A549 (cell line): ENCODE data around the gene PPTC7. TPM values are rescaled to one million over a fixed set of nuclear protein-coding genes. Genes with fewer than 3 reads are reported as not detected.

Source experiments
- ATAC-seq, 2 experiments: fragments of 200-7000 bp in 1 of 2; fragments of >200 bp in 1 of 2; cut with Nextera tagmentation in 1 of 2; cut with Tn5 transposase in 1 of 2; 3 replicates each; pipeline versions ENCODE4 v1.8.0 to v1.9.1; 2018 to 2020; ENCODE audit warnings: mild to moderate bottlenecking in 1 of 2, moderate library complexity in 1 of 2
- CTCF ChIA-PET: fragments of 300-600 bp; sonication (Branson Sonifier 250); formaldehyde crosslinking; extraction: SDS; loops from one replicate; lab custom pipeline; 2021; ENCODE audit warnings: antibody characterized with exemption, inconsistent platforms; lab: Yijun Ruan, JAX
- POLR2A ChIA-PET: fragments of 350-600 bp; formaldehyde crosslinking; extraction: SDS; loops from one replicate; lab custom pipeline; 2021; ENCODE audit warnings: antibody characterized with exemption, inconsistent platforms; lab: Yijun Ruan, JAX
- DNase-seq, 2 experiments: peaks; one replicate each; pipeline versions ENCODE4 v3.0.0 to v3.0.0-alpha.2; 2011 to 2016; ENCODE audit warnings: low read depth in 1 of 2, low spot score in 1 of 2
- FAIRE-seq: peaks from 2 replicates; lab custom pipeline; 2011; peaks lifted over from hg19 to GRCh38; lab: Jason Lieb, UNC
- H3K27ac ChIP-seq, 2 experiments: fragments of >200 bp; sonication (Bioruptor Twin); formaldehyde crosslinking; 3 replicates each; pipeline ENCODE4 v1.5.1; 2016 to 2017
- H3K4me1 ChIP-seq: fragments of >200 bp; sonication (Bioruptor Twin); formaldehyde crosslinking; 3 replicates; pipeline ENCODE4 v1.6.1; 2016
- H3K4me2 ChIP-seq: fragments of >200 bp; sonication (Bioruptor Twin); formaldehyde crosslinking; 3 replicates; pipeline ENCODE4 v1.6.1; 2016
- H3K4me3 ChIP-seq: fragments of >200 bp; sonication (Bioruptor Twin); formaldehyde crosslinking; 3 replicates; pipeline ENCODE4 v1.5.1; 2016
- H3K9me3 ChIP-seq: fragments of >200 bp; sonication (Bioruptor Twin); formaldehyde crosslinking; 3 replicates; pipeline ENCODE4 v1.6.1; 2016
- ATOH8 ChIP-seq: fragments of 250-450 bp; sonication (Bioruptor Pico); IDR thresholded peaks from 2 replicates; pipeline ENCODE4 v1.5.0; 2020; ENCODE audit warnings: low read depth, mild to moderate bottlenecking, moderate library complexity
- BHLHE40 ChIP-seq: IDR thresholded peaks from 2 replicates; pipeline ENCODE4 v1.6.1; 2012; ENCODE audit warnings: low read depth, low read length, inconsistent platforms
- CBX2 ChIP-seq: fragments of 200-600 bp; sonication (generic); IDR thresholded peaks from 2 replicates; pipeline ENCODE4 v1.6.1; 2016; ENCODE audit warnings: low read depth, mild to moderate bottlenecking, borderline replicate concordance
- CBX8 ChIP-seq: fragments of 200-600 bp; sonication (generic); IDR thresholded peaks from 2 replicates; pipeline ENCODE4 v1.6.1; 2016
- E2F6 ChIP-seq: IDR thresholded peaks from 2 replicates; pipeline ENCODE4 v1.6.1; 2012; ENCODE audit warnings: low read depth, borderline replicate concordance
- EP300 ChIP-seq, 2 experiments: fragments of >200 bp; sonication (Bioruptor Twin); formaldehyde crosslinking; IDR thresholded peaks; 2 replicates in 1 of 2; 3 replicates in 1 of 2; pipeline ENCODE4 v1.6.1; 2016 to 2017
- ESRRA ChIP-seq: fragments of 150-350 bp; IDR thresholded peaks from 2 replicates; pipeline ENCODE4 v1.6.1; 2014; ENCODE audit warnings: mild to moderate bottlenecking, low read length, borderline replicate concordance
- FOXS1 ChIP-seq: fragments of 250-450 bp; sonication (Bioruptor Pico); IDR thresholded peaks from 2 replicates; pipeline ENCODE4 v1.5.0; 2020; ENCODE audit warnings: mild to moderate bottlenecking, moderate library complexity
- GATA3 ChIP-seq: IDR thresholded peaks from 2 replicates; pipeline ENCODE4 v1.6.1; 2012; ENCODE audit warnings: borderline replicate concordance
- HOXB13 ChIP-seq: fragments of 250-450 bp; sonication (Bioruptor Pico); IDR thresholded peaks from 2 replicates; pipeline ENCODE4 v1.5.0; 2020; ENCODE audit warnings: low read depth, mild to moderate bottlenecking, moderate library complexity
- JUN ChIP-seq, 2 experiments: fragments of >200 bp; sonication (Bioruptor Twin); formaldehyde crosslinking; IDR thresholded peaks; 2 replicates in 1 of 2; 3 replicates in 1 of 2; pipeline ENCODE4 v1.6.1; 2016 to 2017
- KDM1A ChIP-seq: fragments of 200-600 bp; sonication (generic); IDR thresholded peaks from 2 replicates; pipeline ENCODE4 v1.6.1; 2016; ENCODE audit warnings: low read depth, mild to moderate bottlenecking
- KDM5A ChIP-seq: fragments of 200-600 bp; sonication (generic); IDR thresholded peaks from 2 replicates; pipeline ENCODE4 v1.6.1; 2016; ENCODE audit warnings: antibody characterized with exemption, mild to moderate bottlenecking
- MAFK ChIP-seq: fragments of 450-650 bp; IDR thresholded peaks from 2 replicates; pipeline ENCODE4 v1.6.1; 2014; ENCODE audit not compliant: partially characterized antibody
- MAX ChIP-seq: IDR thresholded peaks from 2 replicates; pipeline ENCODE4 v1.6.1; 2012
- NFE2L2 ChIP-seq: fragments of 150-350 bp; conservative IDR thresholded peaks from 2 replicates; pipeline ENCODE4 v1.6.1; 2014; ENCODE audit warnings: low read length
- NPAS2 ChIP-seq: fragments of 250-450 bp; sonication (Bioruptor Pico); IDR thresholded peaks from 2 replicates; pipeline ENCODE4 v1.8.0; 2022; ENCODE audit warnings: mild to moderate bottlenecking, moderate library complexity, borderline replicate concordance
- PBX3 ChIP-seq: IDR thresholded peaks from 2 replicates; pipeline ENCODE4 v1.6.1; 2012
- POLR2A ChIP-seq: IDR thresholded peaks from 2 replicates; pipeline ENCODE4 v1.6.1; 2012; ENCODE audit warnings: mild to moderate bottlenecking, low read length
- POLR2AphosphoS2 ChIP-seq: conservative IDR thresholded peaks from 2 replicates; pipeline ENCODE4 v1.6.1; 2012; ENCODE audit warnings: low read length, improper control_type of control experiment, inconsistent platforms
- RNF2 ChIP-seq: fragments of 200-600 bp; sonication (generic); IDR thresholded peaks from 2 replicates; pipeline ENCODE4 v1.6.1; 2016; ENCODE audit warnings: low read depth, mild to moderate bottlenecking, antibody characterized with exemption, moderate library complexity, borderline replicate concordance
- SREBF2 ChIP-seq: fragments of 450-650 bp; IDR thresholded peaks from 2 replicates; pipeline ENCODE4 v1.6.1; 2014; ENCODE audit warnings: mild to moderate bottlenecking, moderate library complexity
- TFCP2L1 ChIP-seq: fragments of 250-450 bp; sonication (Bioruptor Pico); IDR thresholded peaks from 2 replicates; pipeline ENCODE4 v1.5.0; 2021; ENCODE audit warnings: mild to moderate bottlenecking
- ZC3H11A ChIP-seq: fragments of 450-650 bp; IDR thresholded peaks from 2 replicates; pipeline ENCODE4 v1.6.1; 2014; ENCODE audit warnings: antibody characterized with exemption, mild to moderate bottlenecking
- ZNF302 ChIP-seq: fragments of 250-450 bp; sonication (Bioruptor Pico); IDR thresholded peaks from 2 replicates; pipeline ENCODE4 v1.9.0; 2021; ENCODE audit warnings: inconsistent platforms, mild to moderate bottlenecking, moderate library complexity
- ZSCAN20 ChIP-seq: fragments of 250-450 bp; sonication (Bioruptor Pico); IDR thresholded peaks from 2 replicates; pipeline ENCODE4 v1.8.0; 2022; ENCODE audit warnings: mild to moderate bottlenecking, moderate library complexity
- WGBS: methylation state at CpG from one replicate; pipeline ENCODE4 v1.1.6; 2017; ENCODE audit errors: missing lambda C conversion rate; 5-methylcytosine and 5-hydroxymethylcytosine counted together
- polyA plus RNA-seq, 4 experiments: library from polyadenylated mRNA; depleted of rRNA in 3 of 4; stranded (reverse); fragments of >200 nt; fragmentation: RNase III in 1 of 4; extraction: RNeasy Plus Mini Kit Qiagen cat#74134 plus additional on column Dnase treatment in 1 of 4; gene quantifications; 2 replicates in 3 of 4; 3 replicates in 1 of 4; pipeline ENCODE4 v1.2.3, GENCODE V29; 2011 to 2017

PPTC7 gene
- polyA plus RNA-seq, 2 of the 4 experiments (the other 2 are of a cell fraction), result 15.1 to 30.3 TPM

GRCh38 chr12:110534811-110535210 lies 48.3 kb downstream of the PPTC7 start (continued):
- TF ChIP-seq MAX (no peak), NFE2L2 (no peak), HOXB13 (CRISPR knock-in tag) (no peak), ZNF302 (CRISPR knock-in tag) (no peak), RNF2 (no peak), MAFK (no peak), ZC3H11A (no peak)

GRCh38 chr12:110533607-110534006 lies 49.5 kb downstream of the PPTC7 start:
- no peak for ATAC-seq
- Histone ChIP-seq H3K4me2 (peak overlapping the region; percentile 18; the same call in 1 of the 3 replicates), H3K4me3 (no peak overlapping the region), H3K27ac (no peak overlapping the region), H3K4me1 (peaks cover 15% of the 10 kb centered on the region)
- CTCF ChIA-PET, result interaction anchor here (1.0 to 4.4 kb wide), 7 partner anchors 18 to 83 kb away, joined by 3 to 30 read pairs (median 7); partner anchors contain the start of genes ARPC3 and FAM216A
- 46% methylated on average over 6 of the region's 6 CpGs for WGBS
- DNase-seq, result no peak
- TF ChIP-seq KDM1A (no peak), POLR2AphosphoS2 (no peak), E2F6 (no peak), CBX8 (no peak), MAX (no peak)
- TF ChIP-seq, all 56 proteins: peak for 0
- POLR2A ChIA-PET, result no interaction called here
- no peaks in the 10 kb centered on the region for H3K9me3 ChIP-seq
- peak; percentile 36 for FAIRE-seq

- 76% methylated on average over 3 of the region's 3 CpGs for WGBS
- H3K27ac ChIP-seq, result no peak overlapping the region
- TF ChIP-seq BHLHE40 (no peak), ZSCAN20 (CRISPR knock-in tag) (no peak), KDM5A (no peak), NPAS2 (CRISPR knock-in tag) (no peak), PBX3 (no peak), CBX2 (no peak), ESRRA (no peak), TFCP2L1 (no peak), E2F6 (no peak), ATOH8 (CRISPR knock-in tag) (no peak), SREBF2 (no peak), MAX (no peak), EP300 (IDR thresholded peaks at IDR 0.05) (no peak), GATA3 (no peak), NFE2L2 (no peak), POLR2A (no peak), FOXS1 (CRISPR knock-in tag) (no peak), JUN (IDR thresholded peaks at IDR 0.05) (no peak)
- TF ChIP-seq, all 56 proteins: peak for 0
- H3K4me1 ChIP-seq, result peaks cover 15% of the 10 kb centered on the region
- DNase-seq (no peak), ATAC-seq (no peak), FAIRE-seq (no peak)
- no peak overlapping the region for H3K4me2 ChIP-seq
- H3K4me3 ChIP-seq, result no peak overlapping the region
- POLR2A ChIA-PET, result no interaction called here
- H3K9me3 ChIP-seq, result no peaks in the 10 kb centered on the region
- CTCF ChIA-PET, result interaction anchor here (0.9 to 4.4 kb wide), 9 partner anchors 11 to 82 kb away, joined by 3 to 30 read pairs (median 7); partner anchors contain the start of genes ARPC3 and FAM216A
These were observed 50.5 kb downstream of the PPTC7 start for GRCh38 chr12:110532644-110533043.
